ENCODE data around the gene ITGA5. TPM values are rescaled to one million over a fixed set of nuclear protein-coding genes. Genes with fewer than 3 reads are reported as not detected.

ITGA5 gene
- total RNA-seq, 1 experiment from 2014 or later = 49.7 TPM

GRCh38 chr12:54447917-54448316, 28.9 kb upstream of the ITGA5 start:
- Histone ChIP-seq H3K4me3 (replicated peaks in 1 of 2; ENCODE audit: low read depth in 1 of 2, low read length in 2 of 2) (no peak overlapping the region), H3K9me3 (ENCODE audit: control insufficient read depth in 1 of 2, insufficient read depth in 1 of 2, low read depth in 1 of 2, low read length in 2 of 2) (no peaks in the 10 kb centered on the region), H3K79me2 (ENCODE audit: insufficient read depth, low read length) (no peaks in the 10 kb centered on the region), H3K9ac (ENCODE audit: low read length) (no peak overlapping the region), H3K4me1 (ENCODE audit: control insufficient read depth in 1 of 2, insufficient read depth in 2 of 2, low read length in 2 of 2) (no peaks in the 10 kb centered on the region), H3K27me3 (ENCODE audit: insufficient read depth, low read length) (no peaks in the 10 kb centered on the region), H3K9me2 (ENCODE audit: insufficient read depth) (no peaks in the 10 kb centered on the region), H3K4me2 (ENCODE audit: low read length) (no peak overlapping the region), H4K20me1 (ENCODE audit: insufficient read depth) (no peaks in the 10 kb centered on the region), H3K27ac (ENCODE audit: low read depth, low read length) (no peak overlapping the region), H3K36me3 (ENCODE audit: control insufficient read depth in 1 of 2, insufficient read depth in 2 of 2, low read length in 2 of 2) (peaks cover 3 to 10% of the 10 kb centered on the region in 2 experiments; a peak in 2 of 4 replicates), H2AFZ (ENCODE audit: low read depth, low read length, poor library complexity, severe bottlenecking) (no peak overlapping the region)
- ATAC-seq = no peak
- BruUV-seq (replicated peaks) = no TSS peak
- CTCF ChIA-PET = interaction anchor here (2.1 kb wide), 1 partner anchor 48 kb away, joined by 7 read pairs; no protein-coding TSS in a partner anchor
- POLR2A ChIA-PET = no interaction called here
- intact Hi-C loops (cut with micrococcal nuclease) = no loop called here
- TF ChIP-seq CEBPB (IDR thresholded peaks at IDR 0.05; ENCODE audit: low read depth) = no peak
- no peak for TF ChIP-seq ELF1 (IDR thresholded peaks at IDR 0.05; ENCODE audit: borderline replicate concordance, low read depth)
- RAD21 ChIA-PET (ENCODE audit: low non-redundant PET in 1 of 2, low total read pairs in 2 of 2, uncharacterized antibody in 2 of 2, unreplicated experiment in 2 of 2) = no interaction called here
- no peak for DNase-seq (ENCODE audit: low read depth, low spot score)

- Histone ChIP-seq H3K9me3 (ENCODE audit: control insufficient read depth in 1 of 2, insufficient read depth in 1 of 2, low read depth in 1 of 2, low read length in 2 of 2) (no peaks in the 10 kb centered on the region), H3K4me1 (ENCODE audit: control insufficient read depth in 1 of 2, insufficient read depth in 2 of 2, low read length in 2 of 2) (no peaks in the 10 kb centered on the region), H3K79me2 (ENCODE audit: insufficient read depth, low read length) (no peaks in the 10 kb centered on the region), H2AFZ (ENCODE audit: low read depth, low read length, poor library complexity, severe bottlenecking) (no peak overlapping the region), H3K27me3 (ENCODE audit: insufficient read depth, low read length) (no peaks in the 10 kb centered on the region), H3K4me3 (replicated peaks in 1 of 2; ENCODE audit: low read depth in 1 of 2, low read length in 2 of 2) (no peak overlapping the region), H3K9me2 (ENCODE audit: insufficient read depth) (no peaks in the 10 kb centered on the region), H3K36me3 (ENCODE audit: control insufficient read depth in 1 of 2, insufficient read depth in 2 of 2, low read length in 2 of 2) (no peaks in the 10 kb centered on the region), H3K27ac (ENCODE audit: low read depth, low read length) (no peak overlapping the region), H4K20me1 (ENCODE audit: insufficient read depth) (no peaks in the 10 kb centered on the region), H3K4me2 (ENCODE audit: low read length) (no peak overlapping the region), H3K9ac (ENCODE audit: low read length) (no peak overlapping the region)
- ChIA-PET POLR2A (interaction anchor here (1.3 kb wide), 1 partner anchor 10 kb away, joined by 5 read pairs; no protein-coding TSS in a partner anchor), RAD21 (ENCODE audit: low non-redundant PET in 1 of 2, low total read pairs in 2 of 2, uncharacterized antibody in 2 of 2, unreplicated experiment in 2 of 2) (no interaction called here), CTCF (interaction anchor here (0.7 to 2.4 kb wide), 3 partner anchors 45 to 74 kb away, joined by 3 to 7 read pairs (median 4); no protein-coding TSS in a partner anchor)
- DNase-seq (ENCODE audit: low read depth, low spot score) = no peak
- BruUV-seq (replicated peaks) = no TSS peak
- no peak for ATAC-seq
- TF ChIP-seq FOSL1 (IDR thresholded peaks at IDR 0.05; ENCODE audit: low read depth) (no peak), EZH2 (IDR thresholded peaks at IDR 0.05) (no peak), EZH2phosphoT487 (IDR thresholded peaks at IDR 0.05; ENCODE audit: borderline replicate concordance) (no peak), EGR1 (IDR thresholded peaks at IDR 0.05; ENCODE audit: low read depth) (no peak)
- TF ChIP-seq, protein P1, sequence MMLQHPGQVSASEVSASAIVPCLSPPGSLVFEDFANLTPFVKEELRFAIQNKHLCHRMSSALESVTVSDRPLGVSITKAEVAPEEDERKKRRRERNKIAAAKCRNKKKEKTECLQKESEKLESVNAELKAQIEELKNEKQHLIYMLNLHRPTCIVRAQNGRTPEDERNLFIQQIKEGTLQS (IDR thresholded peaks at IDR 0.05) = no peak
- intact Hi-C loops (cut with micrococcal nuclease) = no loop called here
These were observed 25.1 kb upstream of the ITGA5 start for GRCh38 chr12:54444206-54444605.
